ENCODE data around the gene WIPF2.
A peak's percentile ranks its signal among the peaks of the same experiment; 100 is the strongest.

Gene WIPF2

DNA sequence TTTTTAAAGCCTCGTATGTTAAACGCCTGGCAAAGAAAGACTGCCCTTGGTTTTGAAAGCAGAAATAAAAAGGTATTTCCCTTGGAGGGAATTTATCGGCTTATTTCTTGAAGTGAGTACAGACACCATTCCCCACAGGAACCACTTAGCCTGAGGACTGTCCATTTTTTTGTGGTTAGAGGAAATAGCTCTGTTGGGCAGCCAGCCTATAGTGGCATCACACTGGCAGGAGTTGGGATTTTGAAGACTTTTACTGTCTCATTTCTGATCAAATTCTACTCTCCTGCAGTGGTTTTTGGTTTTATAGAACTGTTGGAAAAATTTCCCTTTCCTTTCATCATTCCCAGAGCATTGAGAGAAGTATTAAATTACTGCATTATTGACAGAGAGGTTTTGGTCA is 34.5 kb downstream of the WIPF2 start:
- no peak for DNase-seq

DNA sequence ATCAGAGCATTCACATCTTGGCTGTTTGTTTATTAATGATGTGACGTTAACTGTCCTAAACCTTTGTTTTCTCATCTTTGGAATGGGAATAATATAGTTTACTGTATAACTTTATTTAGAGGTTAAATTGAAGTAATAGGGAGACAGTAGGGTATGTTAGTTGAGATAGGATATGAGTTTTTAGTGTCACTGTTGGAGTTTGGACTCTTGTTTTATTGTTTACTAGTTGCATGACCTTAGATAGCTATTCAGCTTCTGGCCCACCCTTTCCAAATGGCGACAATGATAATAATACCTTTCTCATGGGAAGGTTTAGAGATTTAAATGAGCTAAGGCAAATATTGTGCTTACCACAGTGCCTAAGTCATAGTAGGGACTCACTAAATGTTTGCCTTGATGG is 40.4 kb downstream of the WIPF2 start:
- no peak for DNase-seq

DNA sequence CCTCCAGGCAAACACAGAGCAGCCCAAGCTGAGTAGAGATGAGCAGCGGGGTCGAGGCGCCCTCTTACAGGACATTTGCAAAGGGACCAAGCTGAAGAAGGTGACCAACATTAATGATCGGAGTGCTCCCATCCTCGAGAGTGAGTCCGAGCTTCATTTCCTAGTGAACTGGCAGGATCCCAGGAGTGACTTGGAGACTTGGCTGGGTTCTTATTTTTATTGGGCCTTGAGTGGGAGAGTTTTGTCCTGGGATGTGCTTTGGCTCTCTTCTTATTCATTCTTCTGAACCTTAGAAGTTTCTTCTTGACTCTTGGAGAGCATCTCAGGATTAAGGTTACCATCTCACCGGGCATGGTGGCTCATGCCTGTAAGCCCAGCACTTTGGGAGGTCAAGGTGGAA is 41.4 kb downstream of the WIPF2 start:
- DNase-seq: no peak

DNA sequence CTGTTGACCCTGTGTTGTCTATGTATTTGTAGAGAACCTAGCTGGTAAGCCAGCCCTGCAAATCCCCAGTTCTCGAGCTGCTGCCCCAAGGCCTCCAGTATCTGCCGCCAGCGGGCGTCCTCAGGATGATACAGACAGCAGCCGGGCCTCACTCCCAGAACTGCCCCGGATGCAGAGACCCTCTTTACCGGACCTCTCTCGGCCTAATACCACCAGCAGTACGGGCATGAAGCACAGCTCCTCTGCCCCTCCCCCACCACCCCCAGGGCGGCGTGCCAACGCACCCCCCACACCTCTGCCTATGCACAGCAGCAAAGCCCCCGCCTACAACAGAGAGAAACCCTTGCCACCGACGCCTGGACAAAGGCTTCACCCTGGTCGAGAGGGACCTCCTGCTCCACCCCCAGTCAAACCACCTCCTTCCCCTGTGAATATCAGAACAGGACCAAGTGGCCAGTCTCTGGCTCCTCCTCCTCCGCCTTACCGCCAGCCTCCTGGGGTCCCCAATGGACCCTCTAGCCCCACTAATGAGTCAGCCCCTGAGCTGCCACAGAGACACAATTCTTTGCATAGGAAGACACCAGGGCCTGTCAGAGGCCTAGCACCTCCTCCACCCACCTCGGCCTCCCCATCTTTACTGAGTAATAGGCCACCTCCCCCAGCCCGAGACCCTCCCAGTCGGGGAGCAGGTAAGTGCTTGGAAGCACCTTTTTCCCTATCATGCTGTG is 45.5 kb downstream of the WIPF2 start:
- DNase-seq: no peak

DNA sequence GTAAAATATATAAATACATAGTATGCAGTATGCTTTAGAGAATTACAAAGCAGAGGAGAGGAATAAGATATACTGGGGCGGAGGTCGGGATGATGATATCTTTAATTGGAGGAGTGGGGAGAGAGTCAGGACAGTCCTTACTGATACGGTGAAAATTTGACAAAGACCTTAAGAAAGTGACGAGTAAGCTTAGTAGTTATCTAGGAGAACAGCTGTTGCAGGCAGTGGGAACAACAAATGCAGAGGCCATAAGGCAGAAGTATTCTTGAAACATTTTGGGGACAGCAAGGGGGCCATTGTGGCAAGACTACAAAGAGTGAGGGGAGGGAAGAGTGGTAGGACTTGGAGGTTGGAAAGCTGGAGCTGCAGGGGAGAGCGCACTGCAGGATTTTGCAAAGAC is 46.2 kb downstream of the WIPF2 start:
- DNase-seq: peak; percentile 18

- peak; percentile 18 for DNase-seq
Observed at GRCh38 chr17:40266882-40267281, 47.8 kb downstream of the WIPF2 start.

DNA sequence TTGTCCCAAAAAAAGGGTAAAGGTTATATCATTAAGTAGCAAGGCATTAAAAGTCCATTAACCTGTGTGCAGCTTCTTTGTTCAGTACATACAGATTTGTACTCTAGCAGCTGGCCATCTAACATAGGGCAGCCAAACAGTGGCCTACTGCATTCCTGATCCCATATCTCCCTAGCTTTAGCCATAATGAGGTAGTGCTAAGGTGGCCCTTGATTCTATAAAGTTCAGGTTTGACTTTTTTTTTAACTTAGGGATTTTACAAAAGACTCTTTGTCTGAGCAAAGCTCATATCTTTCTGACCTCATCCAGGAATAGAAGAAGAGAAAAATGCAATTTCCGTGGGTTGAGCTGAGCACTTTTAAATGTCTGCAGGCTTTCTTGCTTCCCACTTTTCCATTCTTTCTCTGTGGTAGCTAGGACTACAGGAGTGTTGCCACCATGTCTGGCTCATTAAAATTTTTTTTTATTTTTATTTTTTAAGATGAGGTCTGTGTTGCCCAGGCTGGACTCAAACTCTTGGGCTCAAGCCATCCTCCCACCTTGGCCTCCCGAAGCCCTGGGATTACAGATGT is 49.1 kb downstream of the WIPF2 start:
- no peak for DNase-seq

- DNase-seq: no peak
Observed at GRCh38 chr17:40278414-40278813, 59.3 kb downstream of the WIPF2 start.

- no peak for DNase-seq
Observed at GRCh38 chr17:40279402-40279801, 60.3 kb downstream of the WIPF2 start.

DNA sequence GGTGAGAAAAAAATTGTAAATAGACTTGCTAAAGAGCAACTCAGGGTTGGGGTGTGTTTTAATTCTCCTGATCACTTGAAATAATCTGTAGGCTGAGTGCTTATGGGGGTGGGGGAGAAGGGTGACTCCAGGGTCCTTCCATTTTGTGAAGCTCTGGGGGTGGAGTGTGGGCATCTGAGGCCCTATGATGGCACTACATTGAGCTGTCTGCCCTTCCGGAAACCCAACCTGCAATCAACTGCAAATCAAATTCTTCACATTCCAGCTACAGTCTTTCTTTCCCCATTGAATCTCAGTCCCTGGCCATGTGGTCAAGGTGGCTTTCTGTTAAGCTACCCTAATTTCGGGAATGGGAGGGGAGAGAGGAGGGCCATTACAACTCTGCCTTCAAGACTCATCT is 62.6 kb downstream of the WIPF2 start:
- no peak for DNase-seq

DNA sequence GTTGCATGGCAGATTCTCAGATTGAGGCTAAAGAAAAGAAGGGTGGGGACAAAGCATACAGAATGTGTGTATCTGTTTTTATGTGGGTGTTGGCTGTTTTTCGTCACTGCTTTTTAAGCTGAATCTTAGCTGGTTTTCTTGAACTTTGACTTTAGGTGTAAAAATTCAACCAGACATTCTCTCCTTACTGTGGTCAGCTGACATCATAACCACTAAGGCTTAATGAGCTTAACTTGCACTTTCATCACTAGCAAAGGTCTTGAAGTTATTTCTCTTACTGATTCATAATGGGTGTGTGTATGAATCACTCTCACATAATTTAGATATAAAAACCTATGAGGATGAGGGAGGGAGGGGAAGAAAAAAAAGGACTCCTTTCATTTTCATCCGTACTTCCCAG is 64.6 kb downstream of the WIPF2 start:
- peak; percentile 8 for DNase-seq

DNA sequence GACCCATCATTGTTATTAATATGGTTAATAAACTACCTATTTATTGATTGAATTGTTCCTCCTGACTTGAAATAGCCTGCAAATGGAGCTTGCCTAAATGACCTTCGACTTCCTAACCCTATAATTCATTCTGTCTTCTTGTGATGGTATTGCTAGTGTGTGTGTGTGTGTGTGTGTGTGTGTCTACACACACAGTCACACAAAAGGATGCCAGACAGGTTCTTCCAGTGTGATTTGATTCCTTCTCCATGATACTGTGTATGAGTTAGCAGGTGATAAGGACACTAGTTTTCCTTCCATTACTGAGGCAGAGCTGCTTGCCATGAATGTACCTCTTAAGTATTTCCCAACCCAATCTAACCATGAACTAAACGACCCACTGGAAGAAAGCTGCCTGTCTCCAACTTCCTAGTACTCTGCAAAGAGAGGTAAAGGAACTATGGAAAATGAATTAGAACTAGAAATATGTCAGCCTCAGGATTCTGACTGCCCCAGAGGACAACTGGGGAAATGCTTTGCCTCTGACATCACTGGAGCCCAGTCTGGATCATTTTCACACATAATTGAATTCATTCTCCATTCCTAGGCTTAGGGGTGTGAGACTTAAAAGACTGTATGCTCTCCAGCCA is 65.1 kb downstream of the WIPF2 start:
- DNase-seq: peak; percentile 9

DNA sequence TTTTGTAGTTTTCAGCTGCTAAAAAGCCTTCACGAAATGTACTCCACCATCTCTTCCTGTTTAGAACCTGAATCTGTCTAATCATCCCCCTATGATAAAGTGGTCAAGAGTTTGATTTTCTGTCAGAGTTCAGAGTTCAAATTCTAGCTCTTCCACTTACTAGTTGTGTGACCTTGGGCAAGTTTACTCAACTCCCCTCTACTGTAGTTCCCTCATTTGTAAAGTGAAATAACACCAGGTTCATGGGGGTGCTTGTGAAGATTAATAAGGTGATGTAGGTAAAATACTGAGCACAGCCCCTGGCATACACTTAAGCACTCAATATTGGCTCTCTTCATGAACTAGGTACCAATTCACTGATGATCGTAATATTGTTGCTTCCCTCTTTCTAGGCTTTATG is 67.4 kb downstream of the WIPF2 start:
- DNase-seq: peak; percentile 15

DNA sequence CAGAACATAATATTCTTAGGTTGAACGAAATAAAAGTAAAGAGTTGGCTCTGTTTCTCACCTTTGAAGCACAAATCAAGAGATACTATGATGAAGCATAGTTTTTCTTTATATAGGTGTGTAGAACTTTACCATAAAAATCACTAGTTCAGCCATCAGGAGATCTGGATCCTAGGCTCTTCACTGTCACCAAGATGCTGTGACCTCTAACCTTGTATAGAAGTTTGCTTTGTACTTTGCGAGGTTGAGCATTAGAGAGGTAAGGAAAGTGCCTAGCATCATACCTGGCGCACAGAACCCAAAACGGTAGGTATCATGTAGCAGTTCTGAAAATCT is 68.0 kb downstream of the WIPF2 start:
- no peak for DNase-seq

DNA sequence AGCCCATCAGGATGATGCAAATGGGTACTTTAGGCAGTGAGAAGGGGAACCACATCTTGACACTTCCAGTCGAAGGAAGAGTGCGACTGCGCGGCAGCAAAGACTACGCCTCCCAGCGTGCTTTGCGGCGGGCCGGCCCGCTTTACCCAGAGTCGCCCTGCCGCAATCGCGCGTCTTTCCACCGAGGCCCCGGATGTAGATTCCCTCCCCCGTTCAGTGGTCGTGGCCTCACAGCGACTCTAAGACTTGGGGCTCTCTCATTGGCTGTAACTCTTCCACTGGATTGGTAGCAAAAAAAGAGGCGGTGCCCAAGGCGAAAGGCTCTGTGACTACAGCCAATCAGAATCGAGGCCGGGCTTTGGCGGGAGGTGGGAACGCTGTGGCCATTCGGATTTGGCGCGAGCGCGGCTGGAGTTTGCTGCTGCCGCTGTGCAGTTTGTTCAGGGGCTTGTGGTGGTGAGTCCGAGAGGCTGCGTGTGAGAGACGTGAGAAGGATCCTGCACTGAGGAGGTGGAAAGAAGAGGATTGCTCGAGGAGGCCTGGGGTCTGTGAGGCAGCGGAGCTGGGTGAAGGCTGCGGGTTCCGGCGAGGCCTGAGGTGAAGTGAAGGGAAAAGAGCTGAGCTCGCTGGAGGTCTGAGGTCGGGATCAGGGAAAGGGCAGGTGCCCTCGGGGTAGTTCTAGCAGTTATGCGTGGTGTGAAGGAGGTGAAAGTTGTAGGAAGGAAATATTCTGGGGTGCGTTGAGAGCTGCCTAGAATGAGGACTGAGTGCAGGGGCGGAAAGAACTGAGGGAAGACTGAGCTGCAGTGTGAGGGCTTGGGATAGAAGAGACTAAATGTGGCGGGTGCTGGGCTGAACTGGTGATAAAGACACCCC is 68.6 kb downstream of the WIPF2 start, which contains the start of gene CDC6:
TSS of gene CDC6 (plus strand) at position 386 of the 876 bp plus-strand sequence. CDS start 1,542 bp downstream, outside the sequence.
- peak; percentile 99 for DNase-seq

DNA sequence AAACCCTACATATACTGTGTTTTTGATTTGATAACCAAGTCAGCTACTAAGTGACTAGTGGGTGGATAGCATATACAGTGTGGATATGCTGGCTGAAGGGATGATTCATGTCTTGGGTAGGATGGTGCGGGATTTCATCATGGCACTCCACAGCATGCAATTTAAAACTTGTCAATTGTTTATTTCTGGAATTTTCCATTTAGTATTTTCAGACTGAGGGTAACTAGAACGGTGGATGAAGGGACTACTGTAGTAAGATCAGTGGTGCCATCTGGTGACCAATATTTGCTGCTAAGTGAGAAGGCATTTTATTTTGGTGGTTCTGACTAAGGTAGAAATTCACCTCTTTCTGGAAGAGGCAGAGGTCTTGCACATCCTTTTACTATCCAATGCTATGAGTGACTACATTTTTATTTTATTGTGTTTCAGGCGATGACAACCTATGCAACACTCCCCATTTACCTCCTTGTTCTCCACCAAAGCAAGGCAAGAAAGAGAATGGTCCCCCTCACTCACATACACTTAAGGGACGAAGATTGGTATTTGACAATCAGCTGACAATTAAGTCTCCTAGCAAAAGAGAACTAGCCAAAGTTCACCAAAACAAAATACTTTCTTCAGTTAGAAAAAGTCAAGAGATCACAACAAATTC is 71.7 kb downstream of the WIPF2 start:
- DNase-seq: peak; percentile 74

- DNase-seq: no peak
Observed at GRCh38 chr17:40291281-40291664, 72.2 kb downstream of the WIPF2 start.

GRCh38 chr17:40293363-40293762 is 74.3 kb downstream of the WIPF2 start:
- no peak for DNase-seq

- DNase-seq: no peak
Observed at GRCh38 chr17:40295488-40296436, 76.7 kb downstream of the WIPF2 start.

DNA sequence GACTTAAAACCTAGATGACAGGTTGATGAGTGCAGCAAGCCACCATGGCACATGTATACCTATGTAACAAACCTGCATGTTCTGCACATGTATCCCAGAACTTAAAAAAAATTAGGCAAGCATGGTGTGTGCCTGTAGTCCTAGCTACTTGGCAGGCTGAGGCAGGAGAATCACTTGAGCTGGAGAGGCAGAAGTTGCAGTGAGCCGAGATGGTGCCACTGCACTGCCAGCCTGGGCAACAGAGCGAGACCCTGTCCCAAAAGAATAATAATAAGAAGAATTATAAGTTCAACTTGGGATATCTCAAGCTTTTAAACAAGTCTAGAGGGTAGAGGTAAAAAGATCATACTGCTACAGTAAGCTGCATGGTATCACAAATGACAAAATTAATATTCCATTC is 78.4 kb downstream of the WIPF2 start:
- no peak for DNase-seq

DNA sequence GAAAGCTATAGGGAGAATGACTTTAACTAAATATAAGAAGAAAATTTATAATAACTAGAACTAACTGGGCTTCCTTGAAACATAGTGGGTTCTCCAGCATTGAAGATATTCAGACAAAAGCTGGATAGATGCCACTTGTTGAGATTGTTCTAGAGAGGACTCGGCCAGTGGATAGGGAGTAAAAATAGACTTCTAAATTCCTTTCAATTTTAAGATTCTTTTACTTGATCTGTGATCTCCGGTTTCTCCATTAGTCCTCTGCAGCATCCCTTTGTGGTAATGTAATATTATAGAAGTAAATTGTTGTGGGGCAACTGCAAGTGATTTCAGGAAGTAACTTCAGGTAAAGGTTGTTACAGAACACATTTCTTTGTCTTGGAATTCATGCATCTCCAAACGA is 79.6 kb downstream of the WIPF2 start:
- no peak for DNase-seq
